NT2/D1 (cell line): ENCODE measurements around the gene KCNJ12.
"Not testable (repeated sequence)": the region's sequence is repeated elsewhere in the genome, so short reads cannot be mapped to it uniquely, and the experiment has no call there.

ENCODE experiments used
- DNase-seq: peaks from one replicate; pipeline ENCODE4 v3.0.0-alpha.2; 2011; ENCODE audit warnings: low read depth, low spot score
- H3K27me3 ChIP-seq: 2 replicates; pipeline ENCODE4 v1.6.0; 2011; ENCODE audit warnings: mild to moderate bottlenecking; ENCODE audit not compliant: insufficient read length, insufficient read depth
- H3K36me3 ChIP-seq: 2 replicates; pipeline ENCODE4 v1.6.1; 2011; ENCODE audit warnings: mild to moderate bottlenecking, low read length, mixed read lengths; ENCODE audit not compliant: insufficient read depth, insufficient read length
- H3K4me1 ChIP-seq: 2 replicates; pipeline ENCODE4 v1.5.1; 2011; ENCODE audit not compliant: insufficient read depth, insufficient read length
- H3K4me3 ChIP-seq: 2 replicates; pipeline ENCODE4 v1.5.1; 2011; ENCODE audit warnings: low read depth; ENCODE audit not compliant: insufficient read length
- H3K9ac ChIP-seq: 2 replicates; pipeline ENCODE4 v1.6.0; 2011; ENCODE audit warnings: low read depth; ENCODE audit not compliant: insufficient read length
- H3K9me3 ChIP-seq: 2 replicates; pipeline ENCODE4 v1.5.1; 2011; ENCODE audit warnings: mild to moderate bottlenecking, low read length; ENCODE audit not compliant: insufficient read depth
- SUZ12 ChIP-seq: IDR thresholded peaks from 2 replicates; pipeline ENCODE4 v1.6.1; 2011; ENCODE audit not compliant: insufficient read length, insufficient read depth; ENCODE audit errors: extremely low read depth
- YY1 ChIP-seq: IDR thresholded peaks from 2 replicates; pipeline ENCODE4 v1.6.1; 2011; ENCODE audit not compliant: insufficient read length, insufficient read depth
- ZNF274 ChIP-seq: IDR thresholded peaks from 2 replicates; pipeline ENCODE4 v1.6.1; 2011; ENCODE audit warnings: mild to moderate bottlenecking, low read depth, low read length

Gene KCNJ12

GRCh38 chr17:21394265-21394664 is 18.1 kb downstream of the KCNJ12 start:
- Histone ChIP-seq H3K9ac (no peak overlapping the region), H3K4me3 (no peak overlapping the region), H3K36me3 (no peaks in the 10 kb centered on the region), H3K9me3 (no peaks in the 10 kb centered on the region), H3K4me1 (peaks cover 10% of the 10 kb centered on the region), H3K27me3 (peaks cover 2% of the 10 kb centered on the region)
- TF ChIP-seq ZNF274: no peak
- no peak for DNase-seq

DNA sequence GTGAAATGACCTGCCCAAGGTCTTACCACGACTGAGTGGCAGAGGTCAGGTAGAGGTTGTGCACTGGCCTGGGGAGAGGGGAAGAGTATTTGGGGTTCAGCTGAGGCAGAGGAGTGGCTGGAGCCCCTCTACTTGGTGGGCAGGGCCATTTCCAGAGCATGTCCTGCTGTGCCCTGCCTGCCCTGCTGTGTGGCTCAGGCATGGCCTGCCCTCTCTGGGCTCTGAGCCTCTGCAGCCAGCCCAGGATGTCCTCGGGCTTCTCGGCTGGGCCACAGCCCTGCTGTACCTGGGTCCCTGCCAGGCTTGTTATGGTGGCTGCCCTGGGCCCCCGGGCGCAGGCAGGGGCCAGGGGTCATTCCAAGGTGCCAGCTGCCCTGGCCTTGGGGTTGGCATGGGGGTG is 19.6 kb downstream of the KCNJ12 start:
- no peaks in the 10 kb centered on the region for H3K36me3 ChIP-seq
- TF ChIP-seq SUZ12: no peak
- no peak for TF ChIP-seq ZNF274
- TF ChIP-seq YY1: no peak
- no peak for DNase-seq
- no peak overlapping the region for H3K4me3 ChIP-seq
- H3K9ac ChIP-seq: no peak overlapping the region
- H3K4me1 ChIP-seq: peaks cover 13% of the 10 kb centered on the region
- peaks cover 2% of the 10 kb centered on the region for H3K27me3 ChIP-seq
- no peaks in the 10 kb centered on the region for H3K9me3 ChIP-seq

GRCh38 chr17:21396237-21396636 is 20.1 kb downstream of the KCNJ12 start:
- H3K9ac ChIP-seq: no peak overlapping the region
- H3K9me3 ChIP-seq: no peaks in the 10 kb centered on the region
- H3K4me1 ChIP-seq: peaks cover 17% of the 10 kb centered on the region
- peaks cover 2% of the 10 kb centered on the region for H3K27me3 ChIP-seq
- H3K4me3 ChIP-seq: no peak overlapping the region
- no peak for DNase-seq
- H3K36me3 ChIP-seq: no peaks in the 10 kb centered on the region
- TF ChIP-seq SUZ12: no peak
- no peak for TF ChIP-seq YY1
- TF ChIP-seq ZNF274: no peak

DNA sequence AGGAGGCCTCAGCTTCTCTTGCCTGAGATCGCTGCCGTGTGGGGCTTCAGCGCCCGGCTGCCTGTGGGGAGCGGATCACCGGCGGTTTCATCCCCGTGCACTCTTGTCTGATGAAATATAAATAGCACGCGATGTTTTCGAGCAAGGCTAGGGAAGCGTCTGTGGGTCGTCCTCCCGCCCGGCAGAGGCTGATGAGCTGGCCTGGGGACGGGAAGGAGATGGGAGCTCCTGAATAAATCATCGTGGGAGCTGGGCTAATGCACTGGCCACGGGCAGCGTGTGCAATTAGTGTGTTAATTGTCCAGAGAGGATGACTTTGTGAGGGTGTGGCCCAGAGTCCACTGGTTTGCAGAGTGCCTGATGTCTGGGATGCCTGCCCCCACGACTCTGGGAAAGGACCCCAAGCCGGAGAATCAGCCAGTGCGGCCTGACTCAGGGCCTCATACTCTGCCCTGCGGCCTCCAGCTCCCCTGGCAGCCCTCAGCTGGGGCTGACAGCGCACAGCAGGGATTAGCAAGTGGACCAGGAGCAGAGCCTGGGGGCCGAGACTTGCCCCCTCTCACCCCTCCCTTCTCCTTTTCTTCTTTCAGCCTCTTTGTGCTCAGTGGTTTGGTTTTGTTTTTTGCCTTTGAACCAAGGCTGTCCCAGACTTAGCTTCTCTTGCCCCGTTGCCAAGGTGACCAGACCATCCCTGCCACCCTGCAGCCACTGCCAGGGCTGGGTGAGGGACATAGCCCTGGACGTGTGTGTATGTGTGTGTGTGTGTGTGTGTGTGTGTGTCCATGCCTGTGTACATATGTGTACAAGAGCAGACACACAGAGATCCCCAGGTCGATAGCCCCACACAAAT is 21.4 kb downstream of the KCNJ12 start:
- Histone ChIP-seq H3K27me3 (peaks cover 2% of the 10 kb centered on the region), H3K4me3 (no peak overlapping the region), H3K9me3 (no peaks in the 10 kb centered on the region), H3K4me1 (peaks cover 17% of the 10 kb centered on the region), H3K36me3 (no peaks in the 10 kb centered on the region), H3K9ac (no peak overlapping the region)
- TF ChIP-seq ZNF274 (no peak), SUZ12 (no peak), YY1 (no peak)
- DNase-seq: no peak

GRCh38 chr17:21399474-21400186 is 23.5 kb downstream of the KCNJ12 start:
- Histone ChIP-seq H3K4me3 (no peak overlapping the region), H3K4me1 (peaks cover 14% of the 10 kb centered on the region), H3K27me3 (peaks cover 2% of the 10 kb centered on the region), H3K9ac (no peak overlapping the region), H3K9me3 (no peaks in the 10 kb centered on the region), H3K36me3 (no peaks in the 10 kb centered on the region)
- no peak for DNase-seq
- TF ChIP-seq YY1: no peak

DNA sequence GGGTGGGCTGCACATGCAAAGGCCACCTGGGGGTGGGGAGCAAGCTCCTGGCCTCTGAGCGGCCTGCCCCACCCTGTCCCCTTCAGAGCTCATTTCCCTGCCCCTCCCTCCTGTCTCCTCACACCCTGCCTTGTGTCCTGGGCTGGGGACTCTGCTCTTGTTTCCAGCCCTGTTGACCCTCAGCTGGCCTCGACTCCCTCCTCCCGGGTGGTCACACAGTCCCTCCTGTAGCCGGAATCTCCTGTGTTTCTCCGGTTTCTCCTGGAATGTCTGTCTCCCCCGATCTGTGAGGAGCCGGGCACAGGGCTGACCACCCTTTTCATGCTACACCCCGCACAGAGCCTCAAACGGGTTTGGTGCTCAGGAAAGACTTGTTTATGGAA is 24.0 kb downstream of the KCNJ12 start:
- H3K4me3 ChIP-seq, H3K27me3 ChIP-seq, H3K36me3 ChIP-seq, H3K9me3 ChIP-seq, H3K9ac ChIP-seq, DNase-seq: not testable (repeated sequence)
- H3K4me1 ChIP-seq: peaks cover 14% of the 10 kb centered on the region

DNA sequence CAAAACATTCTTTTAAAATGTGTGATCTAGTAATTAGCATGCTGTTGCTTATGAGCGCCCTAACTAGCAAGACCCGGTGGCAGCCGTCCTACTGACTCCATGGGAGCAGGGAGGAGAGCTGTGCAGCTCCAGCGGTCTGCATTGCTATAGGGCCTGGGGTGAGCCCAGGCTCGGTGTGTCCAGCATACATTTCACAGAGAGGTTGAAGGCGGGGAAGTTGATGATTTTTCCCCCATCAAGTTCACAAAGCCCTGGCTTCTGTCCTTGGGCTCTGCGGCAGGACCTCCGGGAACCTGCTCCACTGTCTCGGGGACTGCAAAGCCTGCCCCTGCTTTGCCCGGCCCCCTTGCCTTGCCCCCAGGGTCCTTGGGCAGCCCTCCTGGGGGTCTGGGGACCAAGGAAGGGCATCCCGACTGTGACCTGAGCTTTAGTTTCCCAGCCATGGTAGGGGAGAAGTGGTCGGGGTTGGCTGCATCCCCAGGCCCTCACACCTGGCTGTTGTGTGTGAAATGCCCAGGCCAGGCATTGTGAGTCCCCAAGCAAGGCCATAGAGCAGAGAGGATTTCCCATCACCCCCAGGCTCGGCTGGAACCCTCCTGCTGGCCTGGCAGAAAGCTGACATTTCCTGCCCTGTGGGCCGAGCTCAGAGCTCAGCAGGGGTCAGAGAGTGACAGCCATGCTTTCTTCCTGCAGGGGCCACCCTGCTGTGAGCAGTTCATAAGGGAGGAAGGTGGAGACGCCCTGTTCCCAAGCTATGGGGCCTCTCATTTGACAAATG is 24.8 kb downstream of the KCNJ12 start:
- Histone ChIP-seq H3K9me3 (no peaks in the 10 kb centered on the region), H3K4me1 (peaks cover 14% of the 10 kb centered on the region), H3K27me3 (peaks cover 2% of the 10 kb centered on the region), H3K36me3 (no peaks in the 10 kb centered on the region), H3K4me3 (no peak overlapping the region), H3K9ac (no peak overlapping the region)
- no peak for TF ChIP-seq ZNF274
- no peak for TF ChIP-seq SUZ12
- no peak for TF ChIP-seq YY1
- DNase-seq: no peak

DNA sequence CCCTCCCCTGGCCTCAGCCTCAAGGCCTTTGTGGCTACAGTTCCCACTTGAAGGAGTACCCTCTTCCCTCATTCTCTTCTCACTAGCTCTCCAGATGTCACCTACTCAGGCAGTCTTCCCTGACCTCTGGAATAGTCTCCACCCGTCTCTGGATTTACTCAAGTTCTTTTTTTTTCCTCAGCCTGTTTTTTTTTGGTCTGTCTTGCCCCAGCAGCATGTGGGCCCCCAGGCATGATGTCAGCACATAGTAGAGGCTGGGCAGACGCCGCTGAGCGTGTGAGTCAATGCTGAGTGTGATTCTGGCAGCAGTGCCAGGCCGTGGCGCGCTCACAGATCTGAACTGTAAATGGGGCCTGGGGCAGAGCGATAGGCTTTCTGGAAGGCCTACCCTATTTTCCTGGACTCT is 26.0 kb downstream of the KCNJ12 start:
- H3K36me3 ChIP-seq, H3K9ac ChIP-seq, H3K27me3 ChIP-seq, H3K9me3 ChIP-seq, H3K4me3 ChIP-seq, DNase-seq: not testable (repeated sequence)
- H3K4me1 ChIP-seq: peaks cover 14% of the 10 kb centered on the region

DNA sequence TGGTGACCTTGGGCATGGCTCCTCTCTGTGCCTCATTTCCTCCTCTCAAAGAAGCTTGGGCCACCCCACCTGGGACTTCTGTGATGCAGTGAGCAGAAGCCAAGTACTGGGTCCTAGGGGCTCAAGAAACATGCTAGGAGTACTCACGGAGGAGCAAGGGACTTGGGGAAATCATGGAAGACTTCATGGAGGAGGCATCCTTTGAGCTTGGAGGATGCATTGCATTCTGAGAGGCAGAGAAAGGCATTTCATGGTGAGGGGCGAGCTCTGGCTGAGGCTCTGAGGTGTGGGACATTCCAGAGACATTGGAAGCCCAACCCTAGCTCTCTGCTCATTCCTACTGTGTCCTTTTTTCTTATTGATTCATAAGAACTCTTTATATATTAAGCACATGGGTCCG is 26.8 kb downstream of the KCNJ12 start:
- not testable (repeated sequence) for H3K27me3 ChIP-seq, DNase-seq, H3K9me3 ChIP-seq, H3K9ac ChIP-seq, H3K36me3 ChIP-seq, H3K4me3 ChIP-seq
- H3K4me1 ChIP-seq: peaks cover 14% of the 10 kb centered on the region

GRCh38 chr17:21404106-21404505 is 27.9 kb downstream of the KCNJ12 start:
- DNase-seq, H3K9me3 ChIP-seq, H3K9ac ChIP-seq, H3K4me1 ChIP-seq, H3K4me3 ChIP-seq, H3K36me3 ChIP-seq, H3K27me3 ChIP-seq: not testable (repeated sequence)
